ENCODE measurements around the gene AGBL1.

Gene AGBL1

GRCh38 chr15:86810329-86810728 is 730.7 kb downstream of the AGBL1 start:
- no peak for DNase-seq (ENCODE audit: low read depth in 3 of 3)

- no peak for DNase-seq (ENCODE audit: low read depth in 3 of 3)
Measured at GRCh38 chr15:86813892-86814291, 734.2 kb downstream of the AGBL1 start.

- DNase-seq (ENCODE audit: low read depth in 3 of 3), result no peak
Measured at GRCh38 chr15:86829245-86829644, 749.6 kb downstream of the AGBL1 start.

GRCh38 chr15:86830304-86830703 is 750.6 kb downstream of the AGBL1 start:
- no peak for DNase-seq (ENCODE audit: low read depth in 3 of 3)

- no peak for DNase-seq (ENCODE audit: low read depth in 3 of 3)
Measured at GRCh38 chr15:86833595-86833994, 753.9 kb downstream of the AGBL1 start.

- DNase-seq (ENCODE audit: low read depth in 3 of 3), result no peak
Measured at GRCh38 chr15:86834115-86834863, 754.6 kb downstream of the AGBL1 start.

- DNase-seq (ENCODE audit: low read depth in 3 of 3), result no peak
Measured at GRCh38 chr15:86837294-86838061, 757.8 kb downstream of the AGBL1 start.

- no peak for DNase-seq (ENCODE audit: low read depth in 3 of 3)
Measured at GRCh38 chr15:86839502-86839901, 759.8 kb downstream of the AGBL1 start.

GRCh38 chr15:86840996-86841395 is 761.3 kb downstream of the AGBL1 start:
- DNase-seq (ENCODE audit: low read depth in 3 of 3), result no peak

GRCh38 chr15:86842199-86842598 is 762.5 kb downstream of the AGBL1 start:
- DNase-seq (ENCODE audit: low read depth in 3 of 3), result no peak

GRCh38 chr15:86846036-86846435 is 766.4 kb downstream of the AGBL1 start:
- DNase-seq (ENCODE audit: low read depth in 3 of 3), result no peak

- DNase-seq (ENCODE audit: low read depth in 3 of 3), result no peak
Measured at GRCh38 chr15:86849136-86849535, 769.5 kb downstream of the AGBL1 start.

GRCh38 chr15:86849558-86850285 is 770.1 kb downstream of the AGBL1 start:
- no peak for DNase-seq (ENCODE audit: low read depth in 3 of 3)

- no peak for DNase-seq (ENCODE audit: low read depth in 3 of 3)
Measured at GRCh38 chr15:86850939-86851338, 771.3 kb downstream of the AGBL1 start.

- DNase-seq (ENCODE audit: low read depth in 3 of 3), result no peak
Measured at GRCh38 chr15:86852741-86853140, 773.1 kb downstream of the AGBL1 start.

GRCh38 chr15:86854176-86854575 is 774.5 kb downstream of the AGBL1 start:
- no peak for DNase-seq (ENCODE audit: low read depth in 3 of 3)

GRCh38 chr15:86855307-86856291 is 775.9 kb downstream of the AGBL1 start:
- DNase-seq (ENCODE audit: low read depth in 3 of 3), result no peak

- no peak for DNase-seq (ENCODE audit: low read depth in 3 of 3)
Measured at GRCh38 chr15:86857701-86858100, 778.0 kb downstream of the AGBL1 start.

GRCh38 chr15:86863226-86863915 is 783.7 kb downstream of the AGBL1 start:
- no peak for DNase-seq (ENCODE audit: low read depth in 3 of 3)

- DNase-seq (ENCODE audit: low read depth in 3 of 3), result no peak
Measured at GRCh38 chr15:86865920-86866319, 786.2 kb downstream of the AGBL1 start.

GRCh38 chr15:86870846-86871245 is 791.2 kb downstream of the AGBL1 start:
- DNase-seq (ENCODE audit: low read depth in 3 of 3), result no peak
